OCI-LY1 (cell line): ENCODE data around the gene PPP1R2B.

Source experiments
- H2AFZ ChIP-seq: fragments of 200-600 bp; sonication (generic), shearing (Covaris generic); 2 replicates; pipeline ENCODE4 v1.6.0; 2014; ENCODE audit warnings: antibody characterized with exemption, mild to moderate bottlenecking, low read length
- H3F3A ChIP-seq: fragments of 200-600 bp; sonication (generic), shearing (Covaris generic); 2 replicates; pipeline ENCODE4 v1.6.0; 2014; ENCODE audit warnings: mild to moderate bottlenecking, antibody characterized with exemption, low read length, moderate library complexity; ENCODE audit not compliant: insufficient read depth
- H3K27ac ChIP-seq: fragments of 200-600 bp; sonication (generic); 2 replicates; pipeline ENCODE4 v1.5.1; 2014; ENCODE audit warnings: low read length, mixed run types, mild to moderate bottlenecking, low read depth; ENCODE audit not compliant: poor library complexity, severe bottlenecking
- H3K27me3 ChIP-seq: fragments of 200-600 bp; sonication (generic); 2 replicates; pipeline ENCODE4 v1.6.0; 2014; ENCODE audit warnings: antibody characterized with exemption, mild to moderate bottlenecking, low read length, moderate library complexity; ENCODE audit not compliant: insufficient read depth
- H3K36me3 ChIP-seq: fragments of 200-600 bp; sonication (generic); 2 replicates; pipeline ENCODE4 v1.6.1; 2014; ENCODE audit warnings: mild to moderate bottlenecking, antibody characterized with exemption, low read length, moderate library complexity, mixed read lengths; ENCODE audit not compliant: insufficient read depth
- H3K4me1 ChIP-seq: fragments of 200-600 bp; sonication (generic); 2 replicates; pipeline ENCODE4 v1.5.1; 2014; ENCODE audit warnings: mild to moderate bottlenecking, low read length, moderate library complexity; ENCODE audit not compliant: insufficient read depth, severe bottlenecking
- H3K4me2 ChIP-seq: fragments of 200-600 bp; sonication (generic), shearing (Covaris generic); 2 replicates; pipeline ENCODE4 v1.6.1; 2014; ENCODE audit warnings: low read length
- H3K4me3 ChIP-seq: fragments of 200-600 bp; sonication (generic); 2 replicates; pipeline ENCODE4 v1.5.1; 2014; ENCODE audit warnings: low read length, low read depth, mild to moderate bottlenecking, mixed read lengths; ENCODE audit not compliant: poor library complexity, severe bottlenecking
- H3K79me2 ChIP-seq: fragments of 200-600 bp; shearing (Covaris generic); 2 replicates; pipeline ENCODE4 v1.6.1; 2016; ENCODE audit warnings: mixed run types, low read length, mixed read lengths; ENCODE audit not compliant: insufficient read depth
- H3K9ac ChIP-seq: fragments of 200-600 bp; sonication (generic), shearing (Covaris generic); 2 replicates; pipeline ENCODE4 v1.6.1; 2014; ENCODE audit warnings: mild to moderate bottlenecking, low read length, mixed read lengths
- H3K9me2 ChIP-seq: fragments of 200-600 bp; sonication (generic), shearing (Covaris generic); 2 replicates; pipeline ENCODE4 v1.6.1; 2014; ENCODE audit warnings: low read depth, mild to moderate bottlenecking, low read length, mixed read lengths
- H3K9me3 ChIP-seq: fragments of 200-600 bp; shearing (Covaris generic); 2 replicates; pipeline ENCODE4 v1.6.1; 2014; ENCODE audit warnings: low read length, mixed read lengths
- H4K20me1 ChIP-seq: fragments of 200-600 bp; sonication (generic), shearing (Covaris generic); 2 replicates; pipeline ENCODE4 v1.6.0; 2016; ENCODE audit warnings: mild to moderate bottlenecking, low read length; ENCODE audit not compliant: insufficient read depth
- EZH2 ChIP-seq: fragments of 200-600 bp; sonication (generic), shearing (Covaris generic); IDR thresholded peaks from 2 replicates; pipeline ENCODE4 v1.8.0; 2017; ENCODE audit warnings: borderline replicate concordance, mixed run types, mild to moderate bottlenecking, antibody characterized with exemption, low read length, moderate library complexity, mixed read lengths
- TF ChIP-seq, protein P1 (sequence below): fragments of 200-600 bp; sonication (generic), shearing (Covaris generic); IDR thresholded peaks from 2 replicates; pipeline ENCODE4 v1.5.1; 2017; ENCODE audit warnings: mild to moderate bottlenecking, antibody characterized with exemption, low read length, moderate library complexity, mixed read lengths

Gene PPP1R2B

DNA sequence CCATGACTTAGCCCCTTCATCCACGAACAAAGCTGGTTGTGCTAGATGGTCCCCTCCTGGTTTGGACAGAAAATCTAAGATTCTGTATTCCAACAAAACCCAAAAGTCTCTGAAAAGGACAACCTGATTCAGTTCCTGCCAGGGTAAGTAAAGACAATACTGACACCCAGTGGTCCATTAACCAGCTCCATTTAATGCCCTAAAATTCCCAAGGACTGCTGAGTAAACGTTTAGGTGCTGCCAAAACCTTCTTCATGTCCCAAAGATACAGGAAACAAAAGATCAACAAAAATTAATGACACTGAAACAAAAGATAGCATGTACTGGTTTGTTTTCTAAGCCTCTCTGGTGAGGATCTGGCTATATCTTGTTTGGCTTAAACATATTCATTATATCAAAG is 25.3 kb upstream of the PPP1R2B start:
- Histone ChIP-seq H3K4me3 (no peak overlapping the region), H3K79me2 (no peaks in the 10 kb centered on the region), H3K9me2 (no peaks in the 10 kb centered on the region), H4K20me1 (no peaks in the 10 kb centered on the region), H3K9ac (no peak overlapping the region), H2AFZ (no peak overlapping the region), H3K36me3 (no peaks in the 10 kb centered on the region), H3K27ac (no peak overlapping the region), H3K4me2 (no peak overlapping the region), H3K27me3 (no peaks in the 10 kb centered on the region), H3F3A (no peaks in the 10 kb centered on the region), H3K9me3 (no peaks in the 10 kb centered on the region), H3K4me1 (no peaks in the 10 kb centered on the region)
- TF ChIP-seq, protein P1, sequence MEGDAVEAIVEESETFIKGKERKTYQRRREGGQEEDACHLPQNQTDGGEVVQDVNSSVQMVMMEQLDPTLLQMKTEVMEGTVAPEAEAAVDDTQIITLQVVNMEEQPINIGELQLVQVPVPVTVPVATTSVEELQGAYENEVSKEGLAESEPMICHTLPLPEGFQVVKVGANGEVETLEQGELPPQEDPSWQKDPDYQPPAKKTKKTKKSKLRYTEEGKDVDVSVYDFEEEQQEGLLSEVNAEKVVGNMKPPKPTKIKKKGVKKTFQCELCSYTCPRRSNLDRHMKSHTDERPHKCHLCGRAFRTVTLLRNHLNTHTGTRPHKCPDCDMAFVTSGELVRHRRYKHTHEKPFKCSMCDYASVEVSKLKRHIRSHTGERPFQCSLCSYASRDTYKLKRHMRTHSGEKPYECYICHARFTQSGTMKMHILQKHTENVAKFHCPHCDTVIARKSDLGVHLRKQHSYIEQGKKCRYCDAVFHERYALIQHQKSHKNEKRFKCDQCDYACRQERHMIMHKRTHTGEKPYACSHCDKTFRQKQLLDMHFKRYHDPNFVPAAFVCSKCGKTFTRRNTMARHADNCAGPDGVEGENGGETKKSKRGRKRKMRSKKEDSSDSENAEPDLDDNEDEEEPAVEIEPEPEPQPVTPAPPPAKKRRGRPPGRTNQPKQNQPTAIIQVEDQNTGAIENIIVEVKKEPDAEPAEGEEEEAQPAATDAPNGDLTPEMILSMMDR, result no peak
- no peak for TF ChIP-seq EZH2

DNA sequence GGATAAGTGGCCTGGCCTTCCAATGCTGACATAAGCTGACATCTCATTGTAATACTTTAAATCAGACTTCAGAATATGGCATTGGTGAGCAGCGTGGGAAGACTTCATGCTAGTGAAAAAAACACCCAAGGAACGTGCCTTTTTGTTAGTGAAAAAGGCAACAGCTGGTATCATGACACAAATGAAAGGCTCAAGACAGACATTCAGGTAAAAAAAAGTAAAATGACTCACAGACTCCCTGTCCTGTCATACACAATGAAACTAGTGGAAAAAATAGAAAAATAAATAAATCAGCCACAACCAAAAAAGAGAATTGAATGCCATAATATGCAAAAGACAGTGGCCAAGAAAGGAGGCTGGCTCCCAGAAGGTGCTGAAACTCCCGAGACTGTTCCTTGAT is 24.4 kb upstream of the PPP1R2B start:
- Histone ChIP-seq H3K9me3 (no peaks in the 10 kb centered on the region), H3K27ac (no peak overlapping the region), H3F3A (no peaks in the 10 kb centered on the region), H3K79me2 (no peaks in the 10 kb centered on the region), H3K4me2 (no peak overlapping the region), H3K4me1 (no peaks in the 10 kb centered on the region), H2AFZ (no peak overlapping the region), H3K36me3 (no peaks in the 10 kb centered on the region), H3K27me3 (no peaks in the 10 kb centered on the region), H3K4me3 (no peak overlapping the region), H3K9me2 (no peaks in the 10 kb centered on the region), H4K20me1 (no peaks in the 10 kb centered on the region), H3K9ac (no peak overlapping the region)
- TF ChIP-seq, protein P1, result no peak
- TF ChIP-seq EZH2, result no peak

DNA sequence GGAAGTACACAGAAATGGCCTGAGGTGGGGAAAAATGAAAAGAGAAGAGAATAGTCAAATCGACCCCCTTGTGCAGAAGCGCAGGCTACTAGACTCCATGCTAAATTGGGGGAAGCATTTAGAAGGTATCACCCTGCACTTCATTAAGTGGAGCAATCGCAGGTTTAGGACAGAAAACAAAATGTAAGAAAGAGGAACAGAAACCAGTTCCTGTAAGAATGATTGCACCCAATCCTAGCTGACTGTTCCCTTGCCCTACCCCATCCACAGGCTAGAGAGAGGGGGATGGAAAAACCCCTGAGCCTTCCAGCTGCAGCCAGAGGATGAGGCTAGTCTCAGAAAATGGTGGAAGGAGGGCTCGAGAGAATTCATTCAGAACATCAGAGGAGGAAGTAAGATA is 23.9 kb upstream of the PPP1R2B start:
- no peak overlapping the region for H3K9ac ChIP-seq
- H2AFZ ChIP-seq, result no peak overlapping the region

More for the DNA sequence above, 23.9 kb upstream of the PPP1R2B start:
- Histone ChIP-seq H3F3A (no peaks in the 10 kb centered on the region), H3K27ac (no peak overlapping the region), H4K20me1 (no peaks in the 10 kb centered on the region), H3K27me3 (no peaks in the 10 kb centered on the region), H3K4me3 (no peak overlapping the region), H3K9me3 (no peaks in the 10 kb centered on the region), H3K9me2 (no peaks in the 10 kb centered on the region), H3K79me2 (no peaks in the 10 kb centered on the region), H3K36me3 (no peaks in the 10 kb centered on the region), H3K4me1 (no peaks in the 10 kb centered on the region), H3K4me2 (no peak overlapping the region)
- TF ChIP-seq EZH2, result no peak
- TF ChIP-seq, protein P1, result no peak
